Activated CD8-positive, alpha-beta memory T cell treated with anti-CD3 and anti-CD28 coated beads, Interleukin-2, amount 50 U/mL, for 24 hours (primary cell): ENCODE results near the gene PCBP3.
"Not testable (repeated sequence)": the region's sequence is repeated elsewhere in the genome, so short reads cannot be mapped to it uniquely, and the experiment has no call there.

Source experiments
- DNase-seq: peaks from one replicate; pipeline ENCODE4 v3.0.0-alpha.2; 2020; ENCODE audit errors: extremely low read depth

PCBP3 gene

GRCh38 chr21:45613396-45613795 is 30.1 kb upstream of the PCBP3 start:
- no peak for DNase-seq

- no peak for DNase-seq
Measured at GRCh38 chr21:45613881-45614280, 29.6 kb upstream of the PCBP3 start.

GRCh38 chr21:45615145-45615711 is 28.3 kb upstream of the PCBP3 start:
- peak; percentile 68 for DNase-seq

GRCh38 chr21:45617021-45617921 is 26.3 kb upstream of the PCBP3 start:
- no peak for DNase-seq

GRCh38 chr21:45618287-45618686 is 25.2 kb upstream of the PCBP3 start:
- no peak for DNase-seq

GRCh38 chr21:45618846-45619485 is 24.6 kb upstream of the PCBP3 start:
- DNase-seq = no peak

GRCh38 chr21:45620201-45620923 is 23.2 kb upstream of the PCBP3 start:
- no peak for DNase-seq

- not testable (repeated sequence) for DNase-seq
Measured at GRCh38 chr21:45621435-45622331, 21.8 kb upstream of the PCBP3 start.

GRCh38 chr21:45622416-45623097 is 21.0 kb upstream of the PCBP3 start:
- DNase-seq = no peak

GRCh38 chr21:45623436-45623835 is 20.1 kb upstream of the PCBP3 start:
- DNase-seq = no peak

- DNase-seq = not testable (repeated sequence)
Measured at GRCh38 chr21:45626127-45626526, 17.4 kb upstream of the PCBP3 start.

- no peak for DNase-seq
Measured at GRCh38 chr21:45629046-45629981, 14.2 kb upstream of the PCBP3 start.

GRCh38 chr21:45630066-45630694 is 13.3 kb upstream of the PCBP3 start:
- no peak for DNase-seq

GRCh38 chr21:45630876-45631275 is 12.6 kb upstream of the PCBP3 start:
- no peak for DNase-seq

- no peak for DNase-seq
Measured at GRCh38 chr21:45631540-45631939, 12.0 kb upstream of the PCBP3 start.

GRCh38 chr21:45632160-45632559 is 11.4 kb upstream of the PCBP3 start:
- DNase-seq = no peak

GRCh38 chr21:45632637-45633251 is 10.8 kb upstream of the PCBP3 start:
- no peak for DNase-seq

- no peak for DNase-seq
Measured at GRCh38 chr21:45634511-45635183, 8.9 kb upstream of the PCBP3 start.
